HG02623 (cell line): ENCODE data around the gene C5.
A peak's percentile ranks its signal among the peaks of the same experiment; 100 is the strongest.

ENCODE experiments used
- ATAC-seq: cut with Tn5 transposase; IDR thresholded peaks from one replicate; pipeline ENCODE4 v1.9.1; 2021; ENCODE audit warnings: moderate library complexity; ENCODE audit not compliant: unreplicated experiment

Gene C5

GRCh38 chr9:120944434-120944843 lies 105.6 kb downstream of the C5 start:
- peak; percentile 99 for ATAC-seq

GRCh38 chr9:120942186-120943001 lies 107.7 kb downstream of the C5 start:
- no peak for ATAC-seq

GRCh38 chr9:120941046-120941770 lies 108.9 kb downstream of the C5 start:
- ATAC-seq, result no peak

DNA sequence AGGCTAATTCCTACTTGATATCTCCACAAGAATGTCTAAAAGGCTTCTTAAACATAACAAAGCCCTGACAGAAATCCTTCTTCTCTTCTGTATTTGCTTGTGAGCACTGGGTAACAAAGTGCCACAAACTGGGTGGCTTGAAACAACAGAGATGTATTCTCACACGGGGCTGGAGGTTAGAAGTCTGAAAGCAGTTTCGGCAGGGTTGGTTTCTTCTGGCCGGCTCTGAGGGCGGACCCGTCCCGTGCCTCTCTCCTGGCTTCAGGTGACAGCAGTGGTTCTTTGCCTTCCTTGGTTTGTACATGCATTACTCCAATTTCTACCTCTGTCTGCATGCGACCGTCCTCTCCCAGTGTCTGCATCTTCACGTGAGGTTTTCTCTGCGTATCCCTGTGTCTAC lies 109.5 kb downstream of the C5 start:
- ATAC-seq, result no peak

- ATAC-seq, result no peak
Measured at GRCh38 chr9:120938851-120939250, 111.2 kb downstream of the C5 start.

DNA sequence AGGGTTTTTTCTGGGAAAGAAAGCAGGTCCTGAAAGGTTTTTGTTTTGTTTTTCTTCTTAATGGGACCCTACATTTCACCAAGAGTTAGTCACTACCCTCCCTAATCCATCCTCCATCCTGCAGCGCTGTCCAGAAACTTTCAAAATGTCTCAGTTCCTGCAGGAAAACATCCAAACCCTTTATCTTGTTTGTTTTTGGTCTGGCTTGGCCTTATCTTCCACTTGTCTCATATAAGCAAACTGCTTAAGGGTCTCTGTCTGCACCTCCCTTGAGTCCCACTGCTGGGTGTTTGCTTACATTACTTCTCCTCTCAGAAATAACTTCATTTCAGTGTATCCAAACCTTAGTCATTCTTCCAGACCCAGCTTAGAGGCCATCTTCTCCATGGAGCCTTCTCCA lies 112.5 kb downstream of the C5 start:
- ATAC-seq, result no peak

GRCh38 chr9:120937127-120937526 lies 112.9 kb downstream of the C5 start:
- no peak for ATAC-seq

DNA sequence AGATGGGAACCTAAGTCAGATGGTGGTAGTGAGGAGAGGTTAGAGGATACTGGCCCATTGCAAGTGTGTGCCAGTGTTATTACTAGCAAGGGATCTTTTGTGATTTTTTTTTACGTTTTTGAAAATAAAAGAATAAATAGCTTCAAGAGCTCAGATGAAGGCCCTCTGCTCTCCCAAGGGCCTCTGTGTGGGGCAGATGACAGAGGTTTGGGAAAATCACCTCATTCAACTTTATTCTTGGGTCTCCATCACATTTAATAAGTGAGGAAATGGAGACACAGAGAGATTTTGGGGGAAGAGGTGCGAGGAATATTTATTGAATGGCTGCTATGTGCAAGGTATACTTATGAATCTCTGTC lies 113.3 kb downstream of the C5 start:
- ATAC-seq, result no peak

- peak; percentile 44 for ATAC-seq
Measured at GRCh38 chr9:120936011-120936763, 113.9 kb downstream of the C5 start.

- no peak for ATAC-seq
Measured at GRCh38 chr9:120935383-120935857, 114.7 kb downstream of the C5 start.

DNA sequence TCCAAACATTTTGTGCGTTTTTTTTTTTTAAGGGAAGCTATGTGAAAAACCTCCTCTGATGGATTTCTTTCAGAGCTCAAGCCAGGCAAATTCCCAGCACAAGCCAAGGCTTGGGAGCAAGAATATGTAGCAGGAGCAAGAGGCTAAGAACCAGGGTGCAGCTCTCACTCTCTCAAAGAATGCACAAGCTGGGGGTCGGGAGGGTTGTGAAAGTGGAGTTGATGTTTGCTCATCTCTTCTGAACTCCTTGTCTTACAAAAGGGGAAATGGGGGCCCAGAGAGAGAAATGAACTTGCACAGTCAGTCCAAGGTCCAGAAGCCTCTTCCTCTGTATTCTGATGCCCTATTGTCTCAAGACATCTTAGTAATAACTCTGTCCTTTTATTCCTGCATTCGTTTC lies 115.8 kb downstream of the C5 start:
- ATAC-seq, result no peak

GRCh38 chr9:120933310-120934055 lies 116.6 kb downstream of the C5 start:
- ATAC-seq, result no peak

DNA sequence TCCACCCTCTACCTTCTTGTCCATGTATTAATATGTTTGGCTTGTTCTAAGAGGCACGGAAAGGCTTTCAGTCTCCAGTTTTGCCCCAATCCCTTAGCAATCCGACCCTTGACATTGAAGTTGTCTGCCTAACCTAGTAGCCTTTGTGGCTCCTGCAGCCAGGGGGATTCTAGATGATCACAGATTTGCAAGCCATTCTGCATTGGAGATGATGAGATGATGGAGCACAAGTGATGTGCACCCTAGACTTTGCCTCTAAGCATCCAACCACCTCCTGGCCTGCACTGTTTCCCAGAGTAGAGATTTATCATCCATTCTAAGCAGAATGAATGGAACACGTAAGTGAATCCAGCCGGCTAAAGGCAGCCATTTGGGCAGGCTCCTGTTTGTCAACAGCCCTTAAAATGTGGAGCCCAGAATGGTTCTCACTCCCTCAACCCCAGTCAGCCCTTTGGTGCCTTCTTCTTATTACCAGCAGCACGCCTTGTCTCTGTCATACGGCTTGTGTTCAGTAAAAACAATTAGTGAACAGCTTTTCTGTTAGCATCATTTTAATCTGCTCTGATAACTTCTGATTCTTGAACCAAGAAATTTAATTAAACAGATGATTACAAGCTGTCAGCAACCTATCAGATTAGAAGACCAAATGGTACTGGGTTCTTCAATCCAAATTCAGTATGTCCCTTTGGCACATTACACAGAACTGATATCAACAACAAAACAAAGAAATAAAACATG lies 117.8 kb downstream of the C5 start:
- no peak for ATAC-seq

DNA sequence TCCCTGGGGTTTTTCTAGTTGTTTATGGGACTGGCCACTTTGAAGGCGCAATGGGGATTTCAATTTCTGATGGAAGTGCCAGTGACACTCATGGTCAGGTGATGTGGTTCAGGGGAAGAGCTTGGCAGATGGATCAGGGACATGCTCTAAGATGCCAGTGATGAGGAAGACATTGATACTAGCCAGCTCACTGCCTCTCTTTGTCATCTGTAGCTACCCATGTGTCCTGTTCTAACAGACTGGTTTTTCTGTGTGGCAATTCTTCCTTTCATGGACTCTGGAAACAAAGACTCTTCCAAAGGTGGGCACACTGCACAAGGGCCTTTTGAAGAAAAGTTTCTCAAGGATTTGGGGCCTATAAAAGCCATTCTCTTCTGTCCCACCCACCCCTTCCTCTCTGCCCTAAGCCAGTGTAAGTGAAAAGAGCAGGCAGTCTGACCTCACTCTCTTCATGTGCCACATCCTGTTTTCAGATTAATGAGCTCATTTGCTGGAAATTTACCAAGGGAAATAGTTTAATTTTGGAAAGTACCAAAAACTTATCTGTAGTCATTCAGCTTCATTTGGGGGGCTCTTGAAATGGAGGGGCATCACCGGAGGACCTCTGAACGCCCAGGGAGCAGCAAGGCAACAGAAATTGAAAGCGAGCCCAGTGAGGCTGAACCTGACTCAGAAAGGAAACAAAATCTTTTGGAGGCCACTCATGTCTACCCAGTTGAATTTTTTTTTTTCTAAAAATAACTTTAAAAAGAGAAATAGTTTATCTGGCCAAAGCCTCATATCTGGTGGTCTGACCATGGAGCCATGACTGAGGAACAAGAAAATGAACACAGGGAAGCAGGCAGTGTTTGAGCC lies 118.6 kb downstream of the C5 start:
- ATAC-seq, result peak; percentile 38

DNA sequence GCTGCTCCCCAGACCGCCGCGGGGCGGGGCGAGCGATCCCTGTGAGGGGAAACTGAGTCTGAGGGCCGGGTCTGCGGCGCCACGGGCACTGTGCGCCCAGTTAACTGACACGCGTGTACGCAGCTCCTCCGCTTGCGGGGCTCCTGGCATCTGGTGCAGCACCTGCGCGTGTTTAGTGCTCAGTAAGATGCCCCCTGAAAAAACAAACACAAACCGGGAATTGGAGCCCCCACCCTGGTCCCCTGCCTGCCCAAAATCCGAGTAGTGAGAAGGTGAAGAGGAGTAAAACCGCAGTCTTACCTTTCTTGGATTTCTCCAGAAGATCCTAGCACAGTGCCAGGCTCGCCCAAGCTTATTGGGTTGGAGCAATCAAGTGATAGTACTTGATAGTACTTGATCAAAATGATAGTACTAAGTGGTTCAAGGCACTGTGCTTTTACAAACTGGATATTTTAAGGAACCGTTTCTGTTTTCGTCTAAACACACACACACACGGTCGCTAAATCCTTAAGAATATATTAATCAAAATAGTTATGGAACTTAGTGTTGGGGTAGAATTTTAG lies 120.8 kb downstream of the C5 start:
- ATAC-seq, result no peak

DNA sequence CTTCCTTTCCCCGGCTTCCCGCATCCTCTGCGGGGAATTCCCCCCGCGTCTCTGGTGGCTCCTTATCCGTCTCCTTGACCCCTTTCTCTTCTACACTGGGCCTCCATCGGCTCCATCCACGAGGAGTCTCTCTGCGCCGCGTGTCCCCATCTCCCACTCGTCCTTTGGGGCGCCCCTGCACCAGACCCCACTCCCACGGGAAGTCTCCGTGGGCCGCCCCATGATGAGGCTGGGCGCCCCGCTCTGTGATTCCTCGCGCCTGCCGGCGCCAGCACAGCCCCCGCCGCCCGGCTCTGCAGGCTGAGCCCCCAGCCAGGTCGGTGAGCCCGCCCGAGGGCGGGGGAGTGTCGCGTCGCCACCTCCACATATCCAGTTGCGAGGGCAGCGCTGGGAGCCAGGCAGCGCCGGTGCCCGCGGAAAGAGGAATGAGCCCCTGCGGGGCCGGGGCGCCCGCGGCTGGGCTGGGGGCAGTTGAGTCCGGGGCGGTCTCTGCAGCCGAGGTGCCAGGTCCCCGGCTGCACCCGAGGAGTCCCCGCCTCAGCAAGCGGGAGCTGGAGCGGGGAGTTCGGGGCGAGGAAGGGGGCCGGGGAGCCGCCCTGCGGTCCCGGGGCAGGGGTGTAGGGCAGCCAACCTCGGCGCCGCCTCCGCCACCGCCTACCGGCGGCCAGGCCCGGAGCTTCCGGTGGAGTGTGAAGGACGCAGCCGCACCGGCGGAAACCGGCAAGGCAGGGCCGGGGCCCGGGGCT lies 121.4 kb downstream of the C5 start:
- peak; percentile 28 for ATAC-seq

GRCh38 chr9:120928015-120928482 lies 122.0 kb downstream of the C5 start:
- ATAC-seq, result no peak
